GM21529 (cell line): Measurements from ENCODE around the gene P2RY12.

Source experiments
- ATAC-seq: cut with Tn5 transposase; IDR thresholded peaks from one replicate; pipeline ENCODE4 v1.9.1; 2021; ENCODE audit not compliant: unreplicated experiment

Gene P2RY12

GRCh38 chr3:151384741-151385174 is at the start of gene P2RY12:
Gene P2RY12, minus strand, starts transcription at chr3:151384753. Its CDS starts 45,908 bp downstream, at chr3:151338845.
- ATAC-seq: peak; percentile 44

DNA sequence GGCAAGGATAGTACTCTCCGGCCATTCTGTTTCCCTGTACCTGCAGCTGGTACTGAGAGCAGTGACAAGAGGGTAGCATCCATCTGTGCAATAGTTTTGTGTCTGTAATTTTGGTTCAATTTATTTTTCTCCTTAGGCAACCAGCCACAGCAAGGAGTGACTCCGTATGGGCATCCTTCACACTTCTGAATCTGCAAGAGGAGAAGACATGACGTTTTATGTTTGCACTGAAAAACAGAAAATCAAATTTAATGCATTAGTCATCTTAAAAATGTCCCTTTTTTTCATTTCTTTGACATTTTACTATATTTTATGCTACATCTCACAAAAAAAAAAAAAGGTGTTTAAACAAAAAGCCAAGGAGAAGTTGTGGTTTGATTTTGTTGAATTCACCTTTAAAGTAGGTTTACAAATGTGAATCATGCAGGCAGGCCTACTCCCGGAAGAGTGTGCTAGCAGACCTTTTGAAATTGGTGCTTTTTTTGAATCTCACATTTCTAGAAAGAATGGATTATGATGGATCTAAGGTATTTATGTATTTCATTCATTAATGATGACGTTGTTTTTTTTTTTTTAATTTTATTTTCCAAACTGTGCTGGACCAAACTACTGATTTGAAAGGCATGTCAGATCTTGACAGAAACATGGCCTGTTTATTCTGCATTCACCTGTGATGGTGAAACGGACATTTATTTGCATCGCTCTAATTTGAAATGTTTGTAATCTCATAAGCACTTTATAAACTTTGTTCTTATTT is 48.2 kb upstream of the P2RY12 start:
- no peak for ATAC-seq

- ATAC-seq: no peak
Observed at GRCh38 chr3:151431940-151432339, 47.4 kb upstream of the P2RY12 start.

GRCh38 chr3:151430821-151431484 is 46.4 kb upstream of the P2RY12 start:
- no peak for ATAC-seq

DNA sequence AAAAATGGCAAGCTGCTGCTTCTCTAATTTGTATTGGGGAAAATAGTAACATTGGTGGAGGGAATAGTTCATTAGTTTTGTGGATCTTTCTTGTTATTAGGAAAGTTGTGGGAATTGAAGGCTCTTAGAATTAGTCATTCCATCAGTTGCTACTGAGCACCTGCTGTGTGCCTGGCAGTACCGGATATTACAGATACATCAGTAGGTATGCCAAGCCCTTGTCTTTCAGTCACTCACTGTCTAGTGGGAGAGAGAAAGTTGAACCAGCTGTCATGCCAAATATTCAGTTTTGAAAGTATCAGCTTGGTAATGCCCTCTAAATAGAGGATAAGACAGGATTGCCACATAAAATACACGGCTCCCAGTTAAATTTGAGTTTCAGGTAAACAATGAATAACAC is 43.8 kb upstream of the P2RY12 start:
- ATAC-seq: no peak

- ATAC-seq: peak; percentile 78
Observed at GRCh38 chr3:151426341-151426657, 41.7 kb upstream of the P2RY12 start.

DNA sequence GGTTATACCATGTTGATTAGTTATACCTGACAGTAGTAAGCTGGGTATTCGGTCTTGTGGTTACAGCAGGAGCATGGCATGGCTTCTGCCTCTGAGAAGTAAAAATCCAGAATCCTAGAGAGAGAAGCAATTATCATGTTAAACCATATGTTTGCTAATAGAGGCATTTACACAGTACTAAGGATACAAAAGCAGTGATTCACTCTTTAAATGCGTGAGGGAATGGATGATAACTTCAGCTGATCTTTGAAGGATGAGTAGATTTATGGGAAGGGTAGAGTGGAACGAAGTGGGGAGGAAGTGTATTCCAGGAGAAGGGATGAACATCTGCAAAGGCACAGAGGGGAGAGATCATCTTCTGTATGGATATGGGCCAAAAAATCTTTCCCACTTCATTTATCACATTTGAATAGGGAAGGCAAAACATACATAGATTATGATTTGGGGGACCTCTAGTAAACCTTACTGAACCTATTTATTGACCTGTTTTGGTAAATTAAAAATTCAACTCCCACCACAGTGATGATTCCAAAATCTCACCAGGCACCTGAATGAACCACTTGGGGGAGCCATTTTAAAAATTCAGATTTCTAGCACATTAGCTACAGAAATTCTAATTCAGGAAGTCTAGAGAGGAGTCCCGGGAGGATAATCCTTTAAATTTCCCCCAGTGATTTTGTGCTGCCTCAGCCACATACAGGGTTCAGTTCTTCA is 41.2 kb upstream of the P2RY12 start:
- ATAC-seq: peak; percentile 32

DNA sequence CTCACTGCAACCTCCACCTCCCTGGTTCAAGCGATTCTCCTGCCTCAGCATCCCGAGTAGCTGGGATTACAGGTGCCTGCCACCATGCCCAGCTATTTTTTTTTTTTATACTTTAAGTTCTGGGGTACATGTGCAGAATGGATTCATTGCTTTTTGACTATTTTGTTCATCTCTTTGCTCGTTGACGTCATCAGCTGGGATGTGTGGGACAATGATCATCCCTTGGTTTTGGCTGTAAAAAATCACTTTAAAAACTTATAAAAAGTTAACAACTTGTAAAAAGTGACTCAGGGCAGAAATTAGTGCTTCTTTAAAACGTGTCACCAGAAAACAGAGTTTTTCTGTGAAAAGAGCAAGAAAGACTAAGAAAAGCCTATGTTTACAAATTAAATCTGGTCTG is 38.5 kb upstream of the P2RY12 start:
- no peak for ATAC-seq

DNA sequence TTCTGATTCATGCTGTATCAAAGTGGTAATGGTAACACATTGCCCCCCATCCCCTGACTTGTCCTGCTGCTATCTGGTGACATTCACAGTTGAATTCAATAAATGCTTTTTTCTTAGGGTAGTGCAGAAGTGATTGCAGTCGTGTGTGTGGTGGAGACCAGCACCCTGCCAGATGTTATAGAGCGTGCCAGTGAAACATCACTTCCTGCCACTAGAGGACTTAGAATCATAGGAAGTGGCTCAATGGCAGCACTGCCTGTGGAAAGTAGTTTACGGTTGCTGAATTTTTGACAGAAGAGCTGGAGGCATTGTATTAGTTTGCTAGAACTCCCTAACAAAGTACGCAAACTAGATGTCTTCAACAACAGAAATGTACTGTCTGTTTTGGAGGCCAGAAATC is 37.4 kb upstream of the P2RY12 start:
- peak; percentile 52 for ATAC-seq

DNA sequence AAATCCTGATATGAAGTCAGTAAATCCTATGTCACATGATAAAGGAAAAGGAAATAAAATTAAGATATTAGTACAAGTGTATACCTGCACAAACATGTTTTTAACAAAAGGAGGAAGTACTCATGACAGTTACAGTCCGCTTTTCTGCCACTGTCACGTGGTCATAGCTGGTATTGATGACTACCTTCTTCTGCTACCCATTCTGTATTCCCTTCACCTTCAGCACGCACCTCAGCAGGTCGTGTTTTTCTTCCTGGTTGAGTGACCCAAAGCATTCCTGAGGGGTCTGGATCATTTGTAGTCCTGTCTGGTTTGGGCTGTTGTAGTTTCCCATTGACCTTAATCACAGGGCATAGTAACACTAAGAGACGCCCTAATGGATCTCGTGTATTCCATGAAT is 35.3 kb upstream of the P2RY12 start:
- ATAC-seq: no peak

GRCh38 chr3:151415289-151415688 is 30.7 kb upstream of the P2RY12 start:
- ATAC-seq: no peak

- ATAC-seq: no peak
Observed at GRCh38 chr3:151412989-151413388, 28.4 kb upstream of the P2RY12 start.

GRCh38 chr3:151410891-151411559 is 26.5 kb upstream of the P2RY12 start:
- no peak for ATAC-seq

DNA sequence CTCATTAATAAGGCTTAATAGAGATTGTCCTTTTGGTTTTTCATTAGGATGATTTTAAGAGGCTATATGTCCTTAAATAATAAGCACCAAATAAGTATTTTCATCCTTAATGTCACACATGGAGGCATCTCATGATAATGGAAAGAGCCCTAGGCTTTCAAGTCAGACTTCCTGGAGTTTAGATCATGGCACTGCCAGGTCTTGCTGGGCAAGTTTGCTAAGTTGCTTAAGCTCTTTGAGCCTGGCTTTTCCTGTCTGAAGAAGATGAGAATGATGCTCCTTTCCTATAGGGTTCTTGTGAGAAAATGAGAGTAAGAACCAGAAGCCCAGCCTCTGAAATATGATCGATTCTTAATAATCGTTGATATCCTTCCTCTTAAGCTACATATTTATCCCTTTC is 23.4 kb upstream of the P2RY12 start:
- ATAC-seq: no peak

DNA sequence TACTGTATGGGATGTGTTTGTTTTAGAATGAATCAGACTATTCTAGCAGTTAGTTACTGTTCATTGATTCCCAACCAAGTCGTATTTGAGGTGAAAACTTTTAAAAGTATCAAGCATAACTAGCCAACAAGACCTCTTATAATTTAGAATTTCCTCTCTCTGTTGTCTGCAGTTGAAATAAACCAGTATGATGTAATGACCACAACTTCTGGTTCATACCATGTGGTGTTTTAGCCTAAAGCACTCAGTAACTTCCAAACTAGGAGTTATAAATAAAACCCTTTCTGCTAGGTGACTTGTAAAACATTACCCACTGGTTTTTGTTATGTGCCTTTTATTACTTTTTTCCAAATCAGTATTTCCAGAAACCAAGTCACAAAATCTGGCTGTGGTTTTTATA is 19.8 kb upstream of the P2RY12 start:
- ATAC-seq: no peak

GRCh38 chr3:151403246-151403645 is 18.7 kb upstream of the P2RY12 start:
- ATAC-seq: no peak

DNA sequence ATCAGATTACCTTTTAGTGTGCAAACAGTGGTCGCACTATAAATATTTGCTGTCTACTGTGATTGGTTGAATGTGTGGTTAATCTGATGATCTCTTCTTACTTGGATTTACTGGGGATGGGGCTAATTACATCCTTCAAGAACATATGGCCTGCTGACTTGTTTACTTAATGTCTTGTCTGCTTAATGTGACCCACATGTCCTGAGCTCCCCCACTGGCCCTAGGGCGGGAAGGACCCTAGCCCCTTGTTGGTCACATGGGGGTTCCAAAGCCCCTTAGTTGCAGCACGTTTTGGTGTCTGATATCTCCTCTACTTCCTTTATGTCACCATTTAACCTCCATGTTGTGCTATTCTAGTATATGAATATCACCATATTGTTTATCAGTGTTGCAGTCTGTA is 17.8 kb upstream of the P2RY12 start:
- no peak for ATAC-seq

DNA sequence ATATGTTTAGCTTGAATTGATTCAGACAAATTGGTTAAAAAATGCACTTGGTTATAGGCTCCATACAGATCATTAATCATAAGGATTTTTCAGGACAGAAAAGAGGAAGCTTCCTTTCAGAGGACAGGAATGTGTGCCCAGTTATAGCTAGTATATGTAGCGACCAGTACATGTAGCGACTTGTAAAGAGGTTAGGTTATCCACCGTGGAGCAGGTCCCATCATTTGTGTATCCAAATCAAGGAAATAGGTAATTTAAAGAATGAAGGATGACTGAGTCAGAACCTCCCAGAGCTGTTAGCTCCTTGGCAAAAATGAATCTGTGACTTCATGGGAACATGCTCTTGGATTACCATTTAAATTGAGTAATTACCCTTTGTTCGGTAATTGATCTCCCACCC is 15.8 kb upstream of the P2RY12 start:
- ATAC-seq: no peak

- peak; percentile 44 for ATAC-seq
Observed at GRCh38 chr3:151398895-151399294, 14.3 kb upstream of the P2RY12 start.

- ATAC-seq: no peak
Observed at GRCh38 chr3:151395806-151396205, 11.3 kb upstream of the P2RY12 start.

- ATAC-seq: no peak
Observed at GRCh38 chr3:151394611-151395010, 10.1 kb upstream of the P2RY12 start.

- ATAC-seq: no peak
Observed at GRCh38 chr3:151393941-151394340, 9.4 kb upstream of the P2RY12 start.
